Gastrocnemius medialis (tissue), 4 donors: ENCODE data around the gene FAM83F. TPM values are rescaled to one million over a fixed set of nuclear protein-coding genes. Genes with fewer than 3 reads are reported as not detected.

Source experiments
- ATAC-seq, 2 donors: fragments of 150-250 bp; one replicate each; pipeline ENCODE4 v1.9.1; 2016
- DNase-seq, 2 donors: peaks; one replicate each; pipeline ENCODE4 v3.0.0-alpha.2; 2019
- H3K27ac ChIP-seq, 4 donors: fragments of 200-600 bp; sonication (generic); 1 replicate in 1 of 4; 2 replicates in 3 of 4; pipeline ENCODE4 v1.5.1; 2016 to 2018; ENCODE audit warnings: mild to moderate bottlenecking in 2 of 4, moderate library complexity in 1 of 4
- H3K27me3 ChIP-seq, 3 donors: fragments of 200-600 bp; sonication (generic) in 2 of 3; 1 replicate in 1 of 3; 2 replicates in 2 of 3; pipeline versions ENCODE4 v1.5.1 to v1.6.0; 2016 to 2019; ENCODE audit warnings: mild to moderate bottlenecking in 1 of 3, moderate library complexity in 1 of 3
- H3K36me3 ChIP-seq, 2 donors: fragments of 200-600 bp; sonication (generic) in 1 of 2; one replicate each; pipeline ENCODE4 v1.5.1; 2017 to 2018
- H3K4me1 ChIP-seq, 2 donors: fragments of 200-600 bp; sonication (generic) in 1 of 2; one replicate each; pipeline ENCODE4 v1.5.1; 2016 to 2017; ENCODE audit warnings: mild to moderate bottlenecking in 2 of 2
- H3K4me3 ChIP-seq, 4 donors: fragments of 200-600 bp; sonication (generic) in 3 of 4; 1 replicate in 1 of 4; 2 replicates in 3 of 4; pipeline ENCODE4 v1.5.1; 2016 to 2019; ENCODE audit warnings: mild to moderate bottlenecking in 2 of 4
- H3K9me3 ChIP-seq, 3 donors: fragments of 200-600 bp; sonication (generic) in 2 of 3; 1 replicate in 1 of 3; 2 replicates in 2 of 3; pipeline ENCODE4 v1.5.1; 2016 to 2019
- POLR2A ChIP-seq, 2 donors: fragments of 450-650 bp; IDR thresholded peaks; one replicate each; pipeline ENCODE4 v1.6.1; 2017; ENCODE audit warnings: antibody characterized with exemption in 2 of 2, mild to moderate bottlenecking in 2 of 2, moderate library complexity in 2 of 2
- in situ Hi-C, 4 donors: fragments of 200-750 bp; cut with MboI; loops; one replicate each; pipeline versions ENCODE4 v1.15.0 to v1.8.0; 2017; ENCODE audit warnings: low sequenced_read_pairs in 4 of 4
- intact Hi-C: fragments of 100-400 bp; cut with DNase I; formaldehyde crosslinking; loops from one replicate; pipeline ENCODE4 v1.15.1; 2023; ENCODE audit warnings: low total_unique reads
- total RNA-seq, 4 donors: library from RNA; depleted of rRNA; stranded (reverse); fragments of >200 nt; gene quantifications; one replicate each; pipeline versions ENCODE4 v1.1.0 to v1.2.3, GENCODE V29; 2016
- TF ChIP-seq, protein P1 (sequence below), 5 experiments: fragments of 450-650 bp in 3 of 5; fragments of 200-600 bp in 2 of 5; sonication (generic) in 2 of 5; IDR thresholded peaks in 4 of 5; conservative IDR thresholded peaks in 1 of 5; 1 replicate in 4 of 5; 2 replicates in 1 of 5; pipeline ENCODE4 v1.5.1; 2016 to 2019; ENCODE audit warnings: antibody characterized with exemption in 5 of 5, mild to moderate bottlenecking in 3 of 5, moderate library complexity in 3 of 5

The FAM83F gene
- total RNA-seq, 4 donors from 2014 or later = 0.02 to 0.15 (median 0.07) TPM; not detected in 1

DNA sequence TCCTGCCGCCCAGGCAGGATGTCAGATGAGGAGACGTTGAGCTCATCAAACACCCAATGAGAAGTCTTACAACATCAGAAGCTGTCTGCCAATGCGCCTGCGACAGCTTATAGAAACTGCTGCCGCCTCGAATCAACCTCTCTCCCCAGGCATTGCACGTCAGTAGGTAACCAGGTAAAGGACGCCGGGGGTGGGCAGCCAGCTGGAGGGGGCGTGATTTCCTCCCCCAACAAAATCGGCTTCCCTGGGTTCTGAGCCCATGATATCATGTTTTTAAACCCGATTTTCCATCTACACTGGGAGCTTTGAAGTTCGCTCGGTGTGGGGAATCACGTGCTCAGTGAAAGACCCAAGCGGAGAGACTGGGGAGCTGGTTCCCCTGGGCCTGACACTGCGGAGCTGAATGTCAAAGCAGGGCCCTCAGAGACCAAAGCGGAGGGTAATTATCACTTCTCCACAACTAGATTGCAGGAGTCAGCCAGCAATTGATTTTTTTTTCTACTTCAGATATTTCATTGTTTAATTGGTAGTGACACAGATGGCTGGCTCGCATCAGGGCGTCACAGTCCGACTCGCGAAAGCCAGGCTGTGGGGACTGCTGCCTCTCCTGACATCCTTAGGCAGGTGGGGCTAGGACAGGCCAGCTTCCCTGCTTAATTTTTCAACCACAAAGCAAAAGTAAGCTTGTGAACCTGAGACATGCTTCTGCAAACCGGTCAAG is 15.4 kb downstream of the FAM83F start:
- H3K9me3 ChIP-seq = no peaks in the 10 kb centered on the region
- H3K4me3 ChIP-seq = no peak overlapping the region
- no peaks in the 10 kb centered on the region for H3K36me3 ChIP-seq
- intact Hi-C loops = no loop called here
- H3K27me3 ChIP-seq = peaks cover 29 to 38% (median 31%) of the 10 kb centered on the region in 3 donors
- DNase-seq = no peak
- no peak for TF ChIP-seq POLR2A (IDR thresholded peaks at IDR 0.05)
- ATAC-seq = no peak
- no peaks in the 10 kb centered on the region for H3K4me1 ChIP-seq
- in situ Hi-C loops = loop anchor here in 1 of 4 donors (25.0 kb wide), 1 partner anchor 648 kb away; no protein-coding TSS in a partner anchor
- H3K27ac ChIP-seq = no peak overlapping the region

DNA sequence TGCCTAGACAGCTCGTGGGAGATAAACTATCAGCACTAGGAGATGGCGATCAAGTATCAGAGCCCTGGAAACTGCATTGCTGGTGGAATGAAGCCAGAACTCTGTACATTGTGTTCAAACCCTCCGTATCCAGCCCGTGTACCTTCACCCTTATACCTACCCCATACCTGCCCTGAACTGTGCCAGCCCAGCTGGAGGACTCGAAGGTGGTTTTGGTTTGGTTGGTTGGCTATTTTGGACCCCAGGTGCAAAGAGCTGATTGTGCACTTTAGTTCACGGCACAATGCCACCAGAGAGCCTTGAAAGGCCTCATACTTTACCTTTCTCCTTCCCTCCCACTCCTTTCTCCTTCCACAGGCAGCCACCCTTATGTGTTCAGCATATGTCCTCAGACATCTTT is 16.0 kb downstream of the FAM83F start:
- no peaks in the 10 kb centered on the region for H3K36me3 ChIP-seq
- DNase-seq = no peak
- H3K9me3 ChIP-seq = no peaks in the 10 kb centered on the region
- intact Hi-C loops (no loop called here), in situ Hi-C loops (loop anchor here in 1 of 4 donors (25.0 kb wide), 1 partner anchor 648 kb away; no protein-coding TSS in a partner anchor)
- no peak overlapping the region for H3K4me3 ChIP-seq
- H3K27ac ChIP-seq = no peak overlapping the region
- no peak for ATAC-seq
- H3K4me1 ChIP-seq = no peaks in the 10 kb centered on the region
- H3K27me3 ChIP-seq = peaks cover 29 to 38% (median 31%) of the 10 kb centered on the region in 3 donors
- TF ChIP-seq, protein P1, sequence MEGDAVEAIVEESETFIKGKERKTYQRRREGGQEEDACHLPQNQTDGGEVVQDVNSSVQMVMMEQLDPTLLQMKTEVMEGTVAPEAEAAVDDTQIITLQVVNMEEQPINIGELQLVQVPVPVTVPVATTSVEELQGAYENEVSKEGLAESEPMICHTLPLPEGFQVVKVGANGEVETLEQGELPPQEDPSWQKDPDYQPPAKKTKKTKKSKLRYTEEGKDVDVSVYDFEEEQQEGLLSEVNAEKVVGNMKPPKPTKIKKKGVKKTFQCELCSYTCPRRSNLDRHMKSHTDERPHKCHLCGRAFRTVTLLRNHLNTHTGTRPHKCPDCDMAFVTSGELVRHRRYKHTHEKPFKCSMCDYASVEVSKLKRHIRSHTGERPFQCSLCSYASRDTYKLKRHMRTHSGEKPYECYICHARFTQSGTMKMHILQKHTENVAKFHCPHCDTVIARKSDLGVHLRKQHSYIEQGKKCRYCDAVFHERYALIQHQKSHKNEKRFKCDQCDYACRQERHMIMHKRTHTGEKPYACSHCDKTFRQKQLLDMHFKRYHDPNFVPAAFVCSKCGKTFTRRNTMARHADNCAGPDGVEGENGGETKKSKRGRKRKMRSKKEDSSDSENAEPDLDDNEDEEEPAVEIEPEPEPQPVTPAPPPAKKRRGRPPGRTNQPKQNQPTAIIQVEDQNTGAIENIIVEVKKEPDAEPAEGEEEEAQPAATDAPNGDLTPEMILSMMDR (IDR thresholded peaks at IDR 0.05 in 4 of 5, conservative IDR thresholded peaks at IDR 0.05 in 1 of 5) = no peak
- TF ChIP-seq POLR2A (IDR thresholded peaks at IDR 0.05) = no peak

DNA sequence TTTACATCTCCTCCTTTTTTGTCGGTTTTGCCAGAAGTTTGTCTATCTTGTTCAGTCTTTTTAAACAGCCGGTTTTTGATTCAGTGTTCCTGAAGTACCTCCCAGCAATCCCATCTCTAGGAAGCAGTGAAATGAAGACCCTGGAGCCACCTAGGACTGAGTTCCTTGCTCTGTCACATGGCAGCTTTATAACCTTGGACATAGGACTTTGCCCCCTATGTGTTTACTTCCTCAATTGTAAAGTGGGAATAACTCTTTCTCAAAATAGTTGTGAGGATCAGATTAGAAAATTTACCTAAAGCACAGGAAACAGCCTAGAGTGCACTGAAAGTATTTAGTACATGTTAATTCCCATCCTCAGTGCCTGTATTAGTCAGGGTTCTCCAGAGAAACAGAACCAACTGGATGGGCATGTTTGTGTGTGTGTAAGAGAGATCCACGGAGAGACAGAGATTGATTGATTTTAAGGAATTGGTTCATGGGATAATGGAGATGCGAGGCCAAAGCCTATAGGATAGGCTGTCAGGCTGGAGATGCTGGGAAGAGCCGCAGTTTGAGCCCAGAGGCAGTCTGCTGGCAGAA is 20.0 kb downstream of the FAM83F start:
- TF ChIP-seq, protein P1 (IDR thresholded peaks at IDR 0.05 in 4 of 5, conservative IDR thresholded peaks at IDR 0.05 in 1 of 5) = no peak
- no peak for TF ChIP-seq POLR2A (IDR thresholded peaks at IDR 0.05)
- ATAC-seq (no peak), DNase-seq (no peak)
- intact Hi-C loops (no loop called here), in situ Hi-C loops (loop anchor here in 1 of 4 donors (25.0 kb wide), 1 partner anchor 652 kb away; no protein-coding TSS in a partner anchor)
- Histone ChIP-seq H3K27ac (no peak overlapping the region), H3K36me3 (no peaks in the 10 kb centered on the region), H3K9me3 (no peaks in the 10 kb centered on the region), H3K4me3 (no peak overlapping the region), H3K4me1 (no peaks in the 10 kb centered on the region), H3K27me3 (peaks cover 9 to 22% (median 21%) of the 10 kb centered on the region in 3 donors)

DNA sequence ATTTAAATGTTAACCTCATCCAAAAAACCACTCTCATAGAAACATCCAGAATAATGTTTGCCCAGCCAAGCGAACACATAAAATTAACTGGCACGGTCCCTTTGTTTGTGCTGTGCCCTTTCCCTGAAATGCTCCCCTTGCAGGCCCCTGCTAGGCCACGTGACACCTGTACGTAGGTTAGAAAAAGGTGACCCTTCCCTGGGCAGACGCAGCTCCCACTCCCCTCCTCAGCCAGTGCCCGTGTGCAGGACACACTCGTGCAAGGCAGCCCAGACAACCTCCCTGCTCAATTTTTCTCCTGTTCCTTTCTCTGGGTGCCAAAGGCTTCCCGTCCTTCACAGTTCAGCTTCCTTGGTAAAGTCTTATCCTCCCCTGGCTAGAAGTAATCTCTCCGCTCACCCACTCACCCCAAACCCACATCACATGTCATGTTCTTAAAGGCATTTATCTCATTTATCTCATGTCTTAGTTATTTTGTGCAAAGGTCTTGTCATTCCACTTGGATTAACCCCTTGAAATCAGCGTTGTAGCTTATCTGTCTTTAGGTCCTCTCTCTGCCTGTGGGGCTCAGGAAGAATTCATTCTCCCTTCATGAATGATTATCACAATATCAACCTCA is 20.7 kb downstream of the FAM83F start:
- H3K27ac ChIP-seq = no peak overlapping the region
- H3K27me3 ChIP-seq = peaks cover 2 to 16% (median 14%) of the 10 kb centered on the region in 3 donors
- H3K4me1 ChIP-seq = no peaks in the 10 kb centered on the region
- intact Hi-C loops (no loop called here), in situ Hi-C loops (loop anchor here in 1 of 4 donors (25.0 kb wide), 1 partner anchor 653 kb away; no protein-coding TSS in a partner anchor)
- TF ChIP-seq, protein P1 (IDR thresholded peaks at IDR 0.05 in 4 of 5, conservative IDR thresholded peaks at IDR 0.05 in 1 of 5) = no peak
- TF ChIP-seq POLR2A (IDR thresholded peaks at IDR 0.05) = no peak
- no peak overlapping the region for H3K4me3 ChIP-seq
- H3K36me3 ChIP-seq = no peaks in the 10 kb centered on the region
- ATAC-seq (no peak), DNase-seq (no peak)
- H3K9me3 ChIP-seq = no peaks in the 10 kb centered on the region

DNA sequence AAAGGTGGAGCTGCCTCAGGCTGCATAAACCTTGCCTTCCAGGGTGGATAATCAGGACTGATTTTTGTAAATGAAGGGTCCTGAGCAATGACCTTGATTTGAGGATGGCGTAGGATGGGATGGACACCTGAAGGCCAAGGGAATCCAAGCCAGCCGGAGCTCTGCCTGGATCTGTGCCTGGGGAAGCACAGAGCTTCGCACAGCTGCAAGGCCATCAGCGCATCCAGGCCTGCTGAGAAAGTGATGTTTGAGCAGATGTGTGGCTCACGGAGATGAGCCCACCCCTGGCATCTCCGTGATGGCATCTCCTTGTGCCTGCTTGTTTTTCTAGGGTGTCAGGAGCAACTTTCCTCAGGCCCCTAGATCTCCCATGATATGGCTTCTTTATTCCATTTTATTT is 23.3 kb downstream of the FAM83F start:
- no peak for ATAC-seq
- Histone ChIP-seq H3K4me1 (no peaks in the 10 kb centered on the region), H3K27me3 (peaks cover 0 to 3% (median 0%) of the 10 kb centered on the region in 3 donors), H3K36me3 (no peaks in the 10 kb centered on the region), H3K4me3 (no peak overlapping the region), H3K9me3 (no peaks in the 10 kb centered on the region), H3K27ac (no peak overlapping the region)
- in situ Hi-C loops (loop anchor here in 1 of 4 donors (25.0 kb wide), 1 partner anchor 656 kb away; no protein-coding TSS in a partner anchor), intact Hi-C loops (no loop called here)
- DNase-seq = no peak
- TF ChIP-seq, protein P1 (IDR thresholded peaks at IDR 0.05 in 4 of 5, conservative IDR thresholded peaks at IDR 0.05 in 1 of 5) = no peak
- TF ChIP-seq POLR2A (IDR thresholded peaks at IDR 0.05) = no peak
